HG03097 (cell line): Measurements from ENCODE around the gene UFSP1.
A peak's percentile ranks its signal among the peaks of the same experiment; 100 is the strongest.
"Not testable (repeated sequence)": the region's sequence is repeated elsewhere in the genome, so short reads cannot be mapped to it uniquely, and the experiment has no call there.

Experiments used
- ATAC-seq: cut with Tn5 transposase; IDR thresholded peaks from one replicate; pipeline ENCODE4 v1.9.1; 2021; ENCODE audit not compliant: unreplicated experiment, low FRiP score

The UFSP1 gene

GRCh38 chr7:100888988-100889750 is at the start of gene UFSP1:
Gene UFSP1 (minus strand): TSS chr7:100889715. CDS start chr7:100889271, 444 bp downstream.
- ATAC-seq = peak; percentile 17

DNA sequence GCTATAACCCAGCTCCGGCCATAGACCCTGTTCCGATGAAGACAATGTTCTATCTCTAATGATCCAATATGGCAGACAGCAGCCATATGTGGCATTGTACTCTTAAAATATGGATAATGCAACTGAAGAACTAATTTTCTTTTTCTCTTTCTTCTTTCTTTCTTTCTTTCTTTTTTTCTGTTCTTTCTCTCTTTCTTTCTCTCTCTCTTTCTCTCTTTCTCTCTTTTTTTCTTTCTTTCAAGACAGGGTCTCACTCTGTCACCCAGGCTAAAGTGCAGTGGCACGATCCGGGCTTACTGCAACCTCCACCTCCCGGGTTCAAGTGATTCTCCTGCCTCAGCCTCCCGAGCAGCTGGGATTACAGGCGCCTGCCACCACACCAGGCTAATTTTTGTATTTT is 46.7 kb upstream of the UFSP1 start:
- not testable (repeated sequence) for ATAC-seq

GRCh38 chr7:100935381-100935780 is 45.9 kb upstream of the UFSP1 start:
- ATAC-seq = not testable (repeated sequence)

DNA sequence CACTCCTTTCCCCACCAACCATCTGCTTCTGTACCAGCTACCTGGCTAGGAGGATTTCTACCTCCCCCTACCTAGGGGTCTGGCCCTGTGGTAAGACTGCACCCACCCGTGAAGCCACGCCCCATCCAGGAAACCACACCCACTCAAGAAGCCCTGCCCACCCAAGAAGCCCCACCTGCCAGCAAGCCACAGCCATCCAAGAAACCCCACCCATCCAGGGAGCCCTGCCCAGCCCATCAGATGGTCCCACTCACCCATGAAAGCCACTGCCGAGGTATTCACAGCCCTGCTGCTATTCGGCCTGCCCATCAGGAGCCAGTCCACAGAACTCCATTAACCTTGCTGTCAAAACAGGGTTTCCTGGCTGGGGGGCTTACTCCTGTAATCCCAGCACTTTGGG is 44.2 kb upstream of the UFSP1 start:
- no peak for ATAC-seq

DNA sequence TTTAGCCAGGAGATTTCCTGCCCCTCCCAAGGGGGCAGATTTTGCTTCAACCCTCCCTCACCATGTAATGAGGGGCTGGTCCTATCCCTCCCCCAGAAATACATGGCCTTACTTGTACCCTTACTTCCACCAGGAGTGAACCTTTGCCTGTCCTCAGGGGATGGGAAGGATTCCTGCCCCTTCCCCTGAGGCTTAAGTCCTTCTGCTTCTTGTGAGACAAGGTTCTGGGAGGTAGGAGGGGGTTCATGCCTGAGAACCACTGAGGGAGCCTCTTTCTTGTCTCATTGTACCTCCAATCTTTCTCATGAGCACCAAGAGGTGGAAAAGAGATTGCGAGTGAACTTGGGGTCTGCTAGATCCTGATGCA is 40.3 kb upstream of the UFSP1 start:
- ATAC-seq = no peak

DNA sequence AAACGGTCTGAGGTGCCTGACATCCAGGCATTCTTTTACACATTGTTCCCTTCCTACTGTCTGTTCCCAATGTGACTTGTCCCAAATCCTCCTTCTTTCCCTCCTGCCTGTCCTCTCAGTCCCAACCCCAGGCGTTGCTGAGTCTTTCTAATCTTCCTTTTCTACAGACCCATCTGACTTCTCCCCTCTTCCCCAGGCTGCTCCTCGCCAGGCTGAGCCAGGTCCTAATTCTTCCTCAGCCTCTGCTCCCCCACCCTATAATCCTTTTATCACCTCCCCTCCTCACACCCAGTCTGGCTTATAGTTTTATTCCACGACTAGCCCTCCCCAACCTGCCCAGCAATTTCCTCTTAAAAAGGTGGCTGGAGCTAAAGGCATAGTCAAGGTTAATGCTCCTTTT is 34.1 kb upstream of the UFSP1 start:
- not testable (repeated sequence) for ATAC-seq

DNA sequence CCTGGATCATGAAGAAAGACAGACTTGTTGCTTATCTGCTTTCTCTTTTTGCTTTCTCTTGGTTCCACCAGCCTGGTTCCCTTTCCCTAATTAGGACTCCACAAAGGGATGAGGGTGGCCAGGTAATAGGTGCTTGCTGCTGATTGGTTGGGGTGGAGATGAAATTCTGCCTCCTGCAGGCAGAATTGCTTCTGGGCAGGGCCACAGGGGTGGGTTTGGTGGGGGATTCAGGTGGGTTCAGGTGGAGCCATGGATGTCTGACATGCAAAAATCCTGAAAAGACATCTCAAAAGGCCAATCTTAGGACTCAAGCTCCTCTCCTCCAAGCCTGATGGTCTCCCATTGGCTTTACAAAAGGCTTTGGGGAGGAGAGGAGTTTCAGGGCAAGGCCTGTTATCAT is 31.5 kb upstream of the UFSP1 start:
- no peak for ATAC-seq

DNA sequence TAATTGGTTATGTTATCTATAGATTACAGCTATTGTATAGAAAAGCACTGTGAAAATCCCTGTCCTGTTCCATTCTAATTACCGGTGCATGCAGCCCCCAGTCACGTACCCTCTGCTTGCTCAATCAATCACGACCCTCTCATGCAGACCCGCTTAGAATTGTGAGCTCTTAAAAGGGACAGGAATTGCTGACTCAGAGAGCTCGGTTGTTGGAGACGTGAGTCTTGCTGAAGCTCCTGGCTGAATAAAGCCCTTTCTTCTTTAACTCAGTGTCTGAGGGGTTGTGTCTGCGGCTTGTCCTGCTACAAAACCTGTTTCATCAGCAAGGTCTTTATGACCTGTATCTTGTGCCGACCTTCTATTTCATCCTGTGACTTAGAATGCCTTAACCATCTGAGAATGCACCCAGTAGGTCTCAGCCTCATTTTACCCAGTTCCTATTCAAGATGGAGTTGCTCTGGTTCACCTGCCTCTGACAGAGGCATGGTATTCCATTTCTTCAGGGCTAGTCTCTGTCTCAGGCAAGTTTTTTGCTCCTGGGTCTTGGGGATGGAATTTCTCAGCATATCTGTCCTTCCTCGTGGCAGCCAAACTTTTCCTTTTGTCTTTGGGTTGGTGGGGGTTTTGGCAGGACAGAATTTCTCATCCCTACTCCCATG is 30.4 kb upstream of the UFSP1 start:
- ATAC-seq = not testable (repeated sequence)

DNA sequence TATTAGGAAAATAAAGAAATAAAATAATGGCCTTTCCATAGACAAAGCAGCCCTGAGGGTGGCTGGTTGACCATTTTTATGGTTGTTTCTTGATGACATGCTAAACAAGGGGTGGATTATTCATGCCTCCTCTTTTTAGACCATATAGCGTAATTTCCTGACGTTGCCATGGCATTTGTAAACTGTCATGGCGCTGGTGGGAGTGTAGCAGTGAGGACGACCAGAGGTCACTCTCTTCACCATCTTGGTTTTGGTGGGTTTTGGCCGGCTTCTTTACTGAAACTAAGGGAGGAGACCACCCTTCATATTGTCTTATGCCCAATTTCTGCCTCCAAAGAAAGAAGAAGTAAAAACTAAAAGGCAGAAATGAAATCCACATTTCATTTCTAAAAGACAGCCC is 29.8 kb upstream of the UFSP1 start:
- ATAC-seq = not testable (repeated sequence)

DNA sequence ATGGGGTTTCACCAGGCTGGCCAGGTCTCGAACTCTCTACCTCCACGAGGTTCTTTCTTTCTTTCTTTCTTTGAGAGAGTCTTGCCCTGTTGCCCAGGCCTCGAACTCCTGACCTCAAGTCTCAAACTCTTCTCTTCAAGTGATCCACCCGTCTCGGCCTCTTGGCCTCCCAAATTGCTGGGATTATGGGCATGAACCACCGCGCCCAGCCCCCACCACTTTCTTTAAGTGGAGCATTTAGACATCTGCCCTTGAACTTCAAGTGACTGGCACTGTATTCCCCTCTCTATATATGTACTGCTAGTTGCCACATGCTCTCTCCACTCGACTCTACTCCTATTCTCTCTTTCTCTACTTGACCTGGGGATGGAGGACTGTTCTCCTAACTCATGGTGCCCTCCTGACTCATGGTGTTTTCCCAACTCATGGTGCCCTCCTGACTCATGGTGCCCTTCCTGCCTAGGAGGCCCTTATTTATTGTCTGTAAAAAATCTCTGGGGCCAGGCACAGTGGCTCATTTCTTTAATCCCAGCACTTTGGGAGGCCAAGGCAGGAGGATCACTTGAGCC is 25.4 kb upstream of the UFSP1 start:
- no peak for ATAC-seq

DNA sequence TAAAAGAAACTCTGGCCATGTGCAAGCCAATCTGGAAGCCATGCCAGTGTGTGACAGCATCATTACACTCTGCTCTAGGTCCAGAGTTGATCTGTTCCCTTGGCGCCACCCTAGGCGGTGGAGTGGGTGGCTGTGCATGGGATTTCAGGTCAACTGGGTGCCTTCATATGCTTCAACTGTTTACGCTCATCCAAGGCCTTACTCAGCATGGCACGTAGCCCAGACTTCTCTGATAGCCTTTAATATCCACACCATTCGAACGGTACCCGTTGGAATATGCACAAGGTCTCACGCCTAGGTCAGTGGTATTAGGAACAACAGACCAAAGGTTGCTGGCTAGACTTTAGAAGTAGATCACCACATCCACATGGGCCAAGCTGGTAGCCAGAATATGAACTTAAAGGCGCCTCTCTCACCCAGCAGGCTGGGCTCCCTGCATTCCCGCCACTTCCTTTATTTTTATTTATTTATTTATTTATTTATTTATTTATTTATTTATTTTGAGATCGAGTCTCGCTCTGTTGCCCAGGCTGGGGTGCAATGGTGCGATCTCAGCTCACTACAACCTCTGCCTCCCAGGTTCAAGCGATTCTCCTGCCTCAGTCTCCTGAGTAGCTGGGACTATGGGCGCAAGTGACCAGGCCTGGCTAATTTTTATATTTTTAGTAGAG is 24.8 kb upstream of the UFSP1 start:
- ATAC-seq = no peak

- no peak for ATAC-seq
Observed at GRCh38 chr7:100911484-100911883, 22.0 kb upstream of the UFSP1 start.

GRCh38 chr7:100910443-100910842 is 20.9 kb upstream of the UFSP1 start:
- ATAC-seq = not testable (repeated sequence)

- ATAC-seq = no peak
Observed at GRCh38 chr7:100908512-100908911, 19.0 kb upstream of the UFSP1 start.

DNA sequence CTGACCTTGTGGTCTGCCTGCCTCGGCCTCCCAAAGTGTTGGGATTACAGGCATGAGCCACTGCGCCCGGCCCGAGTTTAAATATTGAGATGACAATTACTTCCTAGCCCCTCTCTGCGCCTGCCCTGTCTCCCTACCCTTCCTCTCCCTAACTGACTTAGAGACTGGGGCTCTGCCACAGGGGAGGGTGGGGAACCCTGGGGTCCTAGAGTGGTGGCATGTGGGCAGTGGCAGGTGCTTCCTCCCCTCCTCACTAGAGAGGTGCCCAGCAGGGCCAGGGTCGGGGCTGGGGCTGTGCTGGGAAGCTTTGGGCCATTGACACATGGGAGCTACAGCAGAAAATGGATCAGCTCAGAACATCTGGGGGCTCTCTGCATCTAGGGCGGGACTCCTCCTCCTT is 13.1 kb upstream of the UFSP1 start:
- no peak for ATAC-seq

- ATAC-seq = no peak
Observed at GRCh38 chr7:100901921-100902332, 12.4 kb upstream of the UFSP1 start.

DNA sequence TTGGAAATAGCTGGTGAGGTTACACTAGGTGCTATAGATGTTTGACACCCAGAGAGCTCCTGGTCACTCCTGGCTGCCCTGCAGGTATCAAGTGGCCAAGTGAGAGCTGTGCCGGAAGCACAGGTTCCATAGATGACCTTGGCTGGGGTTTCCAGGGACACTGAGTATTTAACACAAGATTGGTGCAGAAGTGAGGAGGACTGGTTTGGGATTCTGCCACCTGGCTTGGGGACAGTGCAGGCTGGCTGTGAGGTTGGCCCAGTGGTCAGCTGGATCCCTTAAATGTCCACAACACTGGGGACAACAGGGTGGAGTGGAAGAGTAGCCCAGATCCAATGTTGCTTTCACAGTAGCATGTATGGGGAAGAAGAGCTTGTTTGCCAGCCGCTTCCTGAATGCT is 11.5 kb upstream of the UFSP1 start:
- no peak for ATAC-seq

GRCh38 chr7:100899432-100899831 is 9.9 kb upstream of the UFSP1 start:
- no peak for ATAC-seq

- ATAC-seq = no peak
Observed at GRCh38 chr7:100897772-100898454, 8.4 kb upstream of the UFSP1 start.

GRCh38 chr7:100896732-100897608 is 7.5 kb upstream of the UFSP1 start:
- ATAC-seq = no peak
